Right ventricle myocardium inferior (tissue), 1 donor: ENCODE results near the gene PKMYT1. TPM values are rescaled to one million over a fixed set of nuclear protein-coding genes. Genes with fewer than 3 reads are reported as not detected.

Experiments
- ATAC-seq: fragments of 200-7000 bp; cut with Tn5 transposase; one replicate; pipeline ENCODE4 v1.9.1; 2020; ENCODE audit warnings: mild to moderate bottlenecking, moderate library complexity
- DNase-seq: peaks from one replicate; pipeline ENCODE4 v3.0.0; 2021; ENCODE audit errors: missing footprints
- intact Hi-C: fragments of 100-400 bp; cut with DNase I; formaldehyde crosslinking; loops from one replicate; pipeline ENCODE4 v1.11.0; 2022
- total RNA-seq: library from RNA; stranded (reverse); fragmentation: NEBNext Ultra II Directional; extraction: Animal tissue kit (Norgen Biotek cat#: 25700); gene quantifications from one replicate; pipeline ENCODE4 v1.2.1, GENCODE V29; 2021
- donor health status: DM: no; HTN: yes; CAD: no; lungs with severe emphysema.

Gene PKMYT1
- total RNA-seq, 1 donor from 2014 or later: 2.9 TPM

GRCh38 chr16:3004319-3004718, 24.1 kb upstream of the PKMYT1 start:
- no peak for DNase-seq
- no peak for ATAC-seq
- intact Hi-C loops: no loop called here

- intact Hi-C loops: no loop called here
- DNase-seq (peak; percentile 98), ATAC-seq (peak; percentile 98)
Measured at GRCh38 chr16:3003582-3004270, 23.5 kb upstream of the PKMYT1 start.

- intact Hi-C loops: no loop called here
- no peak for DNase-seq
Measured at GRCh38 chr16:3001316-3001715, 21.1 kb upstream of the PKMYT1 start.

GRCh38 chr16:3000540-3000939, 20.3 kb upstream of the PKMYT1 start:
- no peak for ATAC-seq
- no peak for DNase-seq
- intact Hi-C loops: no loop called here

More at GRCh38 chr16:3001316-3001715, 21.1 kb upstream of the PKMYT1 start:
- ATAC-seq: no peak

GRCh38 chr16:2999929-3000328, 19.7 kb upstream of the PKMYT1 start:
- ATAC-seq (no peak), DNase-seq (no peak)
- intact Hi-C loops: no loop called here

- no peak for ATAC-seq
Measured at GRCh38 chr16:2996298-2996697, 16.1 kb upstream of the PKMYT1 start.

GRCh38 chr16:2992383-2993081, 12.3 kb upstream of the PKMYT1 start:
- DNase-seq: no peak
- intact Hi-C loops: no loop called here
- no peak for ATAC-seq

More at GRCh38 chr16:2996298-2996697, 16.1 kb upstream of the PKMYT1 start:
- intact Hi-C loops: no loop called here
- no peak for DNase-seq

- intact Hi-C loops: no loop called here
- DNase-seq (no peak), ATAC-seq (no peak)
Measured at GRCh38 chr16:2991566-2992261, 11.5 kb upstream of the PKMYT1 start.

- DNase-seq (no peak), ATAC-seq (no peak)
- intact Hi-C loops: no loop called here
Measured at GRCh38 chr16:2990891-2991290, 10.6 kb upstream of the PKMYT1 start.

- intact Hi-C loops: no loop called here
- ATAC-seq (no peak), DNase-seq (no peak)
Measured at GRCh38 chr16:2988590-2989099, 8.4 kb upstream of the PKMYT1 start.

GRCh38 chr16:2987833-2988232, 7.6 kb upstream of the PKMYT1 start:
- intact Hi-C loops: no loop called here
- no peak for ATAC-seq
- DNase-seq: no peak

GRCh38 chr16:2987286-2987685, 7.0 kb upstream of the PKMYT1 start:
- ATAC-seq: no peak
- DNase-seq: no peak
- intact Hi-C loops: no loop called here

GRCh38 chr16:2986623-2987188, 6.5 kb upstream of the PKMYT1 start:
- no peak for DNase-seq
- intact Hi-C loops: no loop called here
- ATAC-seq: no peak

GRCh38 chr16:2985893-2986355, 5.7 kb upstream of the PKMYT1 start:
- ATAC-seq: peak; percentile 71
- intact Hi-C loops: no loop called here
- no peak for DNase-seq

GRCh38 chr16:2985462-2985861, 5.2 kb upstream of the PKMYT1 start:
- no peak for DNase-seq
- intact Hi-C loops: no loop called here
- ATAC-seq: peak; percentile 44

- ATAC-seq (peak; percentile 58), DNase-seq (peak; percentile 93)
- intact Hi-C loops: no loop called here
Measured at GRCh38 chr16:2983706-2984136, 3.5 kb upstream of the PKMYT1 start.

- ATAC-seq (no peak), DNase-seq (no peak)
- intact Hi-C loops: no loop called here
Measured at GRCh38 chr16:2982402-2982801, 2.2 kb upstream of the PKMYT1 start.

GRCh38 chr16:2981899-2982250, 1.6 kb upstream of the PKMYT1 start:
- ATAC-seq (no peak), DNase-seq (no peak)
- intact Hi-C loops: no loop called here

- ATAC-seq (no peak), DNase-seq (no peak)
- intact Hi-C loops: no loop called here
Measured at GRCh38 chr16:2981177-2981898, 1.1 kb upstream of the PKMYT1 start.
